PC-3 (cell line): ENCODE data around the gene SBNO2.
"Not testable (repeated sequence)": the region's sequence is repeated elsewhere in the genome, so short reads cannot be mapped to it uniquely, and the experiment has no call there.

Experiments used
- EZH2phosphoT487 ChIP-seq: fragments of 300-600 bp; sonication (generic); IDR thresholded peaks from 2 replicates; pipeline ENCODE4 v1.6.1; 2018; ENCODE audit warnings: mild to moderate bottlenecking, antibody characterized with exemption, low read length, borderline replicate concordance
- TF ChIP-seq, protein P1 (sequence below): fragments of 300-600 bp; sonication (generic); conservative IDR thresholded peaks from 2 replicates; pipeline ENCODE4 v1.5.1; 2017; ENCODE audit warnings: antibody characterized with exemption, low read depth, mild to moderate bottlenecking, low read length

GRCh38 chr19:1200614-1201013, 26.5 kb upstream of the SBNO2 start:
- TF ChIP-seq, protein P1, sequence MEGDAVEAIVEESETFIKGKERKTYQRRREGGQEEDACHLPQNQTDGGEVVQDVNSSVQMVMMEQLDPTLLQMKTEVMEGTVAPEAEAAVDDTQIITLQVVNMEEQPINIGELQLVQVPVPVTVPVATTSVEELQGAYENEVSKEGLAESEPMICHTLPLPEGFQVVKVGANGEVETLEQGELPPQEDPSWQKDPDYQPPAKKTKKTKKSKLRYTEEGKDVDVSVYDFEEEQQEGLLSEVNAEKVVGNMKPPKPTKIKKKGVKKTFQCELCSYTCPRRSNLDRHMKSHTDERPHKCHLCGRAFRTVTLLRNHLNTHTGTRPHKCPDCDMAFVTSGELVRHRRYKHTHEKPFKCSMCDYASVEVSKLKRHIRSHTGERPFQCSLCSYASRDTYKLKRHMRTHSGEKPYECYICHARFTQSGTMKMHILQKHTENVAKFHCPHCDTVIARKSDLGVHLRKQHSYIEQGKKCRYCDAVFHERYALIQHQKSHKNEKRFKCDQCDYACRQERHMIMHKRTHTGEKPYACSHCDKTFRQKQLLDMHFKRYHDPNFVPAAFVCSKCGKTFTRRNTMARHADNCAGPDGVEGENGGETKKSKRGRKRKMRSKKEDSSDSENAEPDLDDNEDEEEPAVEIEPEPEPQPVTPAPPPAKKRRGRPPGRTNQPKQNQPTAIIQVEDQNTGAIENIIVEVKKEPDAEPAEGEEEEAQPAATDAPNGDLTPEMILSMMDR: not testable (repeated sequence)
- not testable (repeated sequence) for TF ChIP-seq EZH2phosphoT487
